ENCODE data around the gene GMPR. TPM values are rescaled to one million over a fixed set of nuclear protein-coding genes. Genes with fewer than 3 reads are reported as not detected.
"Not testable (repeated sequence)": the region's sequence is repeated elsewhere in the genome, so short reads cannot be mapped to it uniquely, and the experiment has no call there.

GMPR gene
- total RNA-seq, result not detected

GRCh38 chr6:16238057-16238962 is at the start of gene GMPR:
Gene GMPR, plus strand, starts transcription at chr6:16238587. Its CDS starts 107 bp downstream, at chr6:16238694.
- peak; percentile 49 for DNase-seq

- no peak for DNase-seq
These were observed 48.2 kb upstream of the GMPR start for GRCh38 chr6:16190214-16190613.

- no peak for DNase-seq
These were observed 42.0 kb upstream of the GMPR start for GRCh38 chr6:16196260-16196983.

- no peak for DNase-seq
These were observed 41.3 kb upstream of the GMPR start for GRCh38 chr6:16196984-16197546.

- DNase-seq, result no peak
These were observed 40.2 kb upstream of the GMPR start for GRCh38 chr6:16198061-16198705.

- DNase-seq, result no peak
These were observed 38.6 kb upstream of the GMPR start for GRCh38 chr6:16199804-16200203.

- DNase-seq, result no peak
These were observed 38.0 kb upstream of the GMPR start for GRCh38 chr6:16200321-16200883.

- DNase-seq, result no peak
These were observed 36.7 kb upstream of the GMPR start for GRCh38 chr6:16201706-16202105.

GRCh38 chr6:16204653-16205376 is 33.6 kb upstream of the GMPR start:
- no peak for DNase-seq

- DNase-seq, result no peak
These were observed 32.8 kb upstream of the GMPR start for GRCh38 chr6:16205377-16206144.

GRCh38 chr6:16206595-16207037 is 31.8 kb upstream of the GMPR start:
- DNase-seq, result peak; percentile 11

- DNase-seq, result no peak
These were observed 29.4 kb upstream of the GMPR start for GRCh38 chr6:16208989-16209388.

GRCh38 chr6:16209539-16209938 is 28.8 kb upstream of the GMPR start:
- no peak for DNase-seq

GRCh38 chr6:16212276-16212675 is 26.1 kb upstream of the GMPR start:
- no peak for DNase-seq

GRCh38 chr6:16216501-16217155 is 21.8 kb upstream of the GMPR start:
- no peak for DNase-seq

- DNase-seq, result no peak
These were observed 21.1 kb upstream of the GMPR start for GRCh38 chr6:16217156-16217721.

GRCh38 chr6:16222826-16223225 is 15.6 kb upstream of the GMPR start:
- DNase-seq, result no peak

- DNase-seq, result no peak
These were observed 15.0 kb upstream of the GMPR start for GRCh38 chr6:16223362-16223761.

GRCh38 chr6:16224409-16224808 is 14.0 kb upstream of the GMPR start:
- DNase-seq, result no peak

GRCh38 chr6:16225062-16225731 is 13.2 kb upstream of the GMPR start:
- DNase-seq, result not testable (repeated sequence)

All from effector CD4-positive, alpha-beta T cell (primary cell).